ENCODE data around the gene PTPRN2.

PTPRN2 gene

GRCh38 chr7:157845203-157845835, 742.3 kb downstream of the PTPRN2 start:
- DNase-seq (ENCODE audit: insufficient read length, low spot score) (no peak), FAIRE-seq (no peak)

GRCh38 chr7:157844611-157845010, 743.0 kb downstream of the PTPRN2 start:
- DNase-seq (ENCODE audit: insufficient read length, low spot score), result no peak

GRCh38 chr7:157844141-157844540, 743.5 kb downstream of the PTPRN2 start:
- no peak for DNase-seq (ENCODE audit: insufficient read length, low spot score)
- FAIRE-seq, result no peak

More at GRCh38 chr7:157844611-157845010, 743.0 kb downstream of the PTPRN2 start:
- FAIRE-seq, result no peak

- FAIRE-seq (no peak), DNase-seq (ENCODE audit: insufficient read length, low spot score) (no peak)
These were observed 744.1 kb downstream of the PTPRN2 start for GRCh38 chr7:157843336-157844140.

- DNase-seq (ENCODE audit: insufficient read length, low spot score) (no peak), FAIRE-seq (no peak)
These were observed 745.8 kb downstream of the PTPRN2 start for GRCh38 chr7:157841773-157842370.

GRCh38 chr7:157840914-157841772, 746.5 kb downstream of the PTPRN2 start:
- FAIRE-seq (no peak), DNase-seq (ENCODE audit: insufficient read length, low spot score) (no peak)

GRCh38 chr7:157840174-157840913, 747.3 kb downstream of the PTPRN2 start:
- FAIRE-seq, result no peak

GRCh38 chr7:157839672-157840167, 747.9 kb downstream of the PTPRN2 start:
- FAIRE-seq (peak; percentile 96), DNase-seq (ENCODE audit: insufficient read length, low spot score) (no peak)

More at GRCh38 chr7:157840174-157840913, 747.3 kb downstream of the PTPRN2 start:
- no peak for DNase-seq (ENCODE audit: insufficient read length, low spot score)

- DNase-seq (ENCODE audit: insufficient read length, low spot score) (no peak), FAIRE-seq (no peak)
These were observed 748.4 kb downstream of the PTPRN2 start for GRCh38 chr7:157839226-157839625.

- FAIRE-seq (no peak), DNase-seq (ENCODE audit: insufficient read length, low spot score) (no peak)
These were observed 750.1 kb downstream of the PTPRN2 start for GRCh38 chr7:157837561-157837960.

GRCh38 chr7:157837047-157837446, 750.6 kb downstream of the PTPRN2 start:
- no peak for FAIRE-seq

GRCh38 chr7:157834501-157835163, 753.0 kb downstream of the PTPRN2 start:
- FAIRE-seq, result no peak
- DNase-seq (ENCODE audit: insufficient read length, low spot score), result no peak

More at GRCh38 chr7:157837047-157837446, 750.6 kb downstream of the PTPRN2 start:
- no peak for DNase-seq (ENCODE audit: insufficient read length, low spot score)

- DNase-seq (ENCODE audit: insufficient read length, low spot score) (no peak), FAIRE-seq (no peak)
These were observed 754.6 kb downstream of the PTPRN2 start for GRCh38 chr7:157832866-157833607.

- no peak for FAIRE-seq
- DNase-seq (ENCODE audit: insufficient read length, low spot score), result no peak
These were observed 755.2 kb downstream of the PTPRN2 start for GRCh38 chr7:157832421-157832820.

- DNase-seq (ENCODE audit: insufficient read length, low spot score), result no peak
These were observed 755.6 kb downstream of the PTPRN2 start for GRCh38 chr7:157832006-157832405.

GRCh38 chr7:157831143-157831905, 756.3 kb downstream of the PTPRN2 start:
- DNase-seq (ENCODE audit: insufficient read length, low spot score) (no peak), FAIRE-seq (no peak)

More at GRCh38 chr7:157832006-157832405, 755.6 kb downstream of the PTPRN2 start:
- no peak for FAIRE-seq

GRCh38 chr7:157830331-157830730, 757.3 kb downstream of the PTPRN2 start:
- DNase-seq (ENCODE audit: insufficient read length, low spot score) (no peak), FAIRE-seq (no peak)

GRCh38 chr7:157829491-157829890, 758.1 kb downstream of the PTPRN2 start:
- FAIRE-seq, result no peak
- DNase-seq (ENCODE audit: insufficient read length, low spot score), result no peak
